PC-3 (cell line): ENCODE measurements around the gene CCDC30.

Experiments
- CTCF ChIP-seq: fragments of 300-600 bp; sonication (generic); conservative IDR thresholded peaks from 2 replicates; pipeline ENCODE4 v1.5.1; 2017; ENCODE audit warnings: antibody characterized with exemption, low read depth, mild to moderate bottlenecking, low read length
- EZH2 ChIP-seq: fragments of 300-600 bp; sonication (generic); IDR thresholded peaks from one replicate; pipeline ENCODE4 v1.6.1; 2017; ENCODE audit warnings: antibody characterized with exemption, mild to moderate bottlenecking, low read length; ENCODE audit not compliant: unreplicated experiment
- EZH2phosphoT487 ChIP-seq: fragments of 300-600 bp; sonication (generic); IDR thresholded peaks from 2 replicates; pipeline ENCODE4 v1.6.1; 2018; ENCODE audit warnings: mild to moderate bottlenecking, antibody characterized with exemption, low read length, borderline replicate concordance

- no peak for TF ChIP-seq CTCF
- TF ChIP-seq EZH2, result no peak
- no peak for TF ChIP-seq EZH2phosphoT487
Measured at GRCh38 chr1:42418516-42418915, 44.6 kb upstream of the CCDC30 start.
